Hematopoietic multipotent progenitor cell treated with erythropoietin and hydrocortisone succinate and interleukin-3 and kit ligand, for 8 days (in vitro differentiated cells): Measurements from ENCODE around the gene SLC35B3.
"Not testable (repeated sequence)": the region's sequence is repeated elsewhere in the genome, so short reads cannot be mapped to it uniquely, and the experiment has no call there.

Experiments used
- DNase-seq: peaks from one replicate; pipeline ENCODE4 v3.0.0-alpha.2; 2015

The SLC35B3 gene

GRCh38 chr6:8435093-8435844 is at the start of gene SLC35B3:
Gene SLC35B3 (minus strand): TSS chr6:8435545.
- peak; percentile 94 for DNase-seq

GRCh38 chr6:8483650-8484049 is 48.3 kb upstream of the SLC35B3 start:
- no peak for DNase-seq

GRCh38 chr6:8481727-8482126 is 46.4 kb upstream of the SLC35B3 start:
- DNase-seq: peak; percentile 2

- no peak for DNase-seq
These were observed 43.1 kb upstream of the SLC35B3 start for GRCh38 chr6:8478418-8478817.

- no peak for DNase-seq
These were observed 41.3 kb upstream of the SLC35B3 start for GRCh38 chr6:8476656-8477055.

- no peak for DNase-seq
These were observed 33.4 kb upstream of the SLC35B3 start for GRCh38 chr6:8468552-8469356.

- no peak for DNase-seq
These were observed 27.3 kb upstream of the SLC35B3 start for GRCh38 chr6:8462694-8463093.

GRCh38 chr6:8462169-8462568 is 26.8 kb upstream of the SLC35B3 start:
- DNase-seq: no peak

- no peak for DNase-seq
These were observed 11.0 kb upstream of the SLC35B3 start for GRCh38 chr6:8446391-8446790.

- DNase-seq: not testable (repeated sequence)
These were observed 10.6 kb upstream of the SLC35B3 start for GRCh38 chr6:8445930-8446329.

- DNase-seq: no peak
These were observed 6.8 kb upstream of the SLC35B3 start for GRCh38 chr6:8442150-8442549.

- no peak for DNase-seq
These were observed 6.1 kb upstream of the SLC35B3 start for GRCh38 chr6:8441452-8441851.

GRCh38 chr6:8439601-8440268 is 4.4 kb upstream of the SLC35B3 start:
- no peak for DNase-seq

GRCh38 chr6:8437813-8438212 is 2.5 kb upstream of the SLC35B3 start:
- no peak for DNase-seq

GRCh38 chr6:8436966-8437365 is 1.6 kb upstream of the SLC35B3 start:
- no peak for DNase-seq

GRCh38 chr6:8435845-8436168 is 462 bp upstream of the SLC35B3 start:
- no peak for DNase-seq

- no peak for DNase-seq
These were observed 635 bp downstream of the SLC35B3 start for GRCh38 chr6:8434727-8435092.

- no peak for DNase-seq
These were observed 2.7 kb downstream of the SLC35B3 start for GRCh38 chr6:8432614-8433013.

GRCh38 chr6:8429821-8430220 is 5.5 kb downstream of the SLC35B3 start:
- DNase-seq: no peak

GRCh38 chr6:8426544-8426943 is 8.8 kb downstream of the SLC35B3 start:
- DNase-seq: not testable (repeated sequence)

- DNase-seq: no peak
These were observed 15.2 kb downstream of the SLC35B3 start for GRCh38 chr6:8420031-8420588.

GRCh38 chr6:8415913-8416312 is 19.4 kb downstream of the SLC35B3 start:
- no peak for DNase-seq

- DNase-seq: no peak
These were observed 20.1 kb downstream of the SLC35B3 start for GRCh38 chr6:8415280-8415679.

- no peak for DNase-seq
These were observed 20.5 kb downstream of the SLC35B3 start for GRCh38 chr6:8414844-8415243.
